Measurements from ENCODE around the gene RPTOR. TPM values are rescaled to one million over a fixed set of nuclear protein-coding genes. Genes with fewer than 3 reads are reported as not detected.
A peak's percentile ranks its signal among the peaks of the same experiment; 100 is the strongest.

RPTOR gene
- total and polyA plus RNA-seq, 2 donors (not counting 1 experiment from before 2014, with no cell fraction given) = 6.7 to 22.8 TPM

DNA sequence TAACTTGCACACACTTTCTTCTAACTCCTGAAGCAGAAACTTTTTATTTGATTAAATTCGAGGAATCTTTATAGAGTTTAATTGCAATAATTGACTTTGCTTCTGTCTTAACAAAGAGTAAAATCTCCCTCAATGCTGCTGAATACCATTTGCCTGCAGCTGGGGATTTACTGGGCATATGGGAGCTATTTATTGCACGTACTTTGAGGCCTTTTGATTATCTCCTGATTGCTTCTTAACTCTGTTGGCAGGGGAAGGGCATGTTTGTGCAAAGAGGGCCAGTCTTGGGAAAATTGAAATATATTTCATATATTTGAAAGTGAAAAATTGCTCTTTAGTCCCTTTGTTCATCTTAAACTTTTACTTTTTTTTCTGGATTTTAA lies 290.2 kb downstream of the RPTOR start:
- DNase-seq (ENCODE audit: low read depth in 2 of 2) = no peak
- Histone ChIP-seq H3K79me2 (ENCODE audit: control insufficient read depth, insufficient read depth, low read length) (no peaks in the 10 kb centered on the region), H4K20me1 (ENCODE audit: control insufficient read depth, extremely low read depth, insufficient read depth, low read length) (no peaks in the 10 kb centered on the region), H3K27ac (ENCODE audit: insufficient read depth, low read length) (peak overlapping the region; percentile 99), H3K9ac (ENCODE audit: insufficient read depth, low read length) (no peak overlapping the region), H3K27me3 (ENCODE audit: control insufficient read depth, insufficient read depth, low read length) (no peaks in the 10 kb centered on the region), H3K36me3 (ENCODE audit: control insufficient read depth, insufficient read depth, low read length) (no peaks in the 10 kb centered on the region), H2AFZ (ENCODE audit: low read length) (no peak overlapping the region), H3K4me3 (replicated peaks in 1 of 4; ENCODE audit: control extremely low read depth in 1 of 4, insufficient read depth in 1 of 4, low read depth in 3 of 4, low read length in 4 of 4) (no peak overlapping the region), H3K4me2 (ENCODE audit: extremely low read depth, insufficient read depth, low read length) (no peak overlapping the region), H3K9me3 (ENCODE audit: control insufficient read depth, insufficient read depth, low read depth, low read length) (no peaks in the 10 kb centered on the region), H3K4me1 (ENCODE audit: control insufficient read depth, extremely low read depth, insufficient read depth, low read length) (peaks cover 19% of the 10 kb centered on the region)
- TF ChIP-seq EZH2 (IDR thresholded peaks at IDR 0.05; ENCODE audit: low read length, missing control alignments) (no peak), CTCF (conservative IDR thresholded peaks at IDR 0.05 in 1 of 2, IDR thresholded peaks at IDR 0.05 in 1 of 2; ENCODE audit: low read depth in 1 of 2, low read length in 2 of 2) (no peak)

- H3K27ac ChIP-seq (ENCODE audit: insufficient read depth, low read length) = no peak overlapping the region
- no peak overlapping the region for H2AFZ ChIP-seq (ENCODE audit: low read length)
- DNase-seq (ENCODE audit: low read depth in 2 of 2) = no peak
- H3K27me3 ChIP-seq (ENCODE audit: control insufficient read depth, insufficient read depth, low read length) = no peaks in the 10 kb centered on the region
- peaks cover 19% of the 10 kb centered on the region for H3K4me1 ChIP-seq (ENCODE audit: control insufficient read depth, extremely low read depth, insufficient read depth, low read length)
- no peak overlapping the region for H3K4me3 ChIP-seq (replicated peaks in 1 of 4; ENCODE audit: control extremely low read depth in 1 of 4, insufficient read depth in 1 of 4, low read depth in 3 of 4, low read length in 4 of 4)
- no peaks in the 10 kb centered on the region for H3K9me3 ChIP-seq (ENCODE audit: control insufficient read depth, insufficient read depth, low read depth, low read length)
- H3K36me3 ChIP-seq (ENCODE audit: control insufficient read depth, insufficient read depth, low read length) = peaks cover 2% of the 10 kb centered on the region
- TF ChIP-seq EZH2 (IDR thresholded peaks at IDR 0.05; ENCODE audit: low read length, missing control alignments) = no peak
- TF ChIP-seq CTCF (conservative IDR thresholded peaks at IDR 0.05 in 1 of 2, IDR thresholded peaks at IDR 0.05 in 1 of 2; ENCODE audit: low read depth in 1 of 2, low read length in 2 of 2) = no peak
- H3K9ac ChIP-seq (ENCODE audit: insufficient read depth, low read length) = no peak overlapping the region
- no peaks in the 10 kb centered on the region for H3K79me2 ChIP-seq (ENCODE audit: control insufficient read depth, insufficient read depth, low read length)
- no peak overlapping the region for H3K4me2 ChIP-seq (ENCODE audit: extremely low read depth, insufficient read depth, low read length)
- no peaks in the 10 kb centered on the region for H4K20me1 ChIP-seq (ENCODE audit: control insufficient read depth, extremely low read depth, insufficient read depth, low read length)
These were observed 291.4 kb downstream of the RPTOR start for GRCh38 chr17:80835816-80836657.

- peaks cover 2% of the 10 kb centered on the region for H3K36me3 ChIP-seq (ENCODE audit: control insufficient read depth, insufficient read depth, low read length)
- H3K27me3 ChIP-seq (ENCODE audit: control insufficient read depth, insufficient read depth, low read length) = no peaks in the 10 kb centered on the region
- H3K27ac ChIP-seq (ENCODE audit: insufficient read depth, low read length) = no peak overlapping the region
- H3K4me1 ChIP-seq (ENCODE audit: control insufficient read depth, extremely low read depth, insufficient read depth, low read length) = peaks cover 19% of the 10 kb centered on the region
- H3K4me2 ChIP-seq (ENCODE audit: extremely low read depth, insufficient read depth, low read length) = no peak overlapping the region
- no peak overlapping the region for H3K9ac ChIP-seq (ENCODE audit: insufficient read depth, low read length)
- no peaks in the 10 kb centered on the region for H3K79me2 ChIP-seq (ENCODE audit: control insufficient read depth, insufficient read depth, low read length)
- DNase-seq (ENCODE audit: low read depth in 2 of 2) = no peak
- TF ChIP-seq EZH2 (IDR thresholded peaks at IDR 0.05; ENCODE audit: low read length, missing control alignments) = no peak
- no peak for TF ChIP-seq CTCF (conservative IDR thresholded peaks at IDR 0.05 in 1 of 2, IDR thresholded peaks at IDR 0.05 in 1 of 2; ENCODE audit: low read depth in 1 of 2, low read length in 2 of 2)
- no peaks in the 10 kb centered on the region for H4K20me1 ChIP-seq (ENCODE audit: control insufficient read depth, extremely low read depth, insufficient read depth, low read length)
- no peak overlapping the region for H3K4me3 ChIP-seq (replicated peaks in 1 of 4; ENCODE audit: control extremely low read depth in 1 of 4, insufficient read depth in 1 of 4, low read depth in 3 of 4, low read length in 4 of 4)
- no peak overlapping the region for H2AFZ ChIP-seq (ENCODE audit: low read length)
- no peaks in the 10 kb centered on the region for H3K9me3 ChIP-seq (ENCODE audit: control insufficient read depth, insufficient read depth, low read depth, low read length)
These were observed 292.0 kb downstream of the RPTOR start for GRCh38 chr17:80836658-80836965.
